GM19438 (cell line): ENCODE results near the gene BDH1.
"Not testable (repeated sequence)": the region's sequence is repeated elsewhere in the genome, so short reads cannot be mapped to it uniquely, and the experiment has no call there.

Experiments used
- ATAC-seq: cut with Tn5 transposase; IDR thresholded peaks from one replicate; pipeline ENCODE4 v1.9.1; 2021; ENCODE audit warnings: low read depth; ENCODE audit not compliant: unreplicated experiment

Gene BDH1

GRCh38 chr3:197493049-197493448 is 62.7 kb downstream of the BDH1 start:
- no peak for ATAC-seq

- ATAC-seq, result no peak
These were observed 63.7 kb downstream of the BDH1 start for GRCh38 chr3:197491923-197492664.

GRCh38 chr3:197491478-197491877 is 64.3 kb downstream of the BDH1 start:
- no peak for ATAC-seq

GRCh38 chr3:197490098-197491058 is 65.4 kb downstream of the BDH1 start:
- ATAC-seq, result no peak

GRCh38 chr3:197487911-197488391 is 67.8 kb downstream of the BDH1 start:
- ATAC-seq, result no peak

GRCh38 chr3:197486861-197487260 is 68.9 kb downstream of the BDH1 start:
- ATAC-seq, result no peak

- ATAC-seq, result no peak
These were observed 70.6 kb downstream of the BDH1 start for GRCh38 chr3:197485143-197485542.

- no peak for ATAC-seq
These were observed 71.4 kb downstream of the BDH1 start for GRCh38 chr3:197484204-197484901.

- ATAC-seq, result no peak
These were observed 73.8 kb downstream of the BDH1 start for GRCh38 chr3:197482001-197482400.

GRCh38 chr3:197480320-197480719 is 75.4 kb downstream of the BDH1 start:
- no peak for ATAC-seq

- no peak for ATAC-seq
These were observed 76.8 kb downstream of the BDH1 start for GRCh38 chr3:197478746-197479668.

GRCh38 chr3:197477816-197478215 is 78.0 kb downstream of the BDH1 start:
- not testable (repeated sequence) for ATAC-seq

GRCh38 chr3:197475997-197476525 is 79.7 kb downstream of the BDH1 start:
- no peak for ATAC-seq

GRCh38 chr3:197475514-197475913 is 80.3 kb downstream of the BDH1 start:
- ATAC-seq, result no peak

- ATAC-seq, result no peak
These were observed 83.6 kb downstream of the BDH1 start for GRCh38 chr3:197472151-197472550.

GRCh38 chr3:197471221-197472010 is 84.4 kb downstream of the BDH1 start:
- no peak for ATAC-seq

GRCh38 chr3:197468866-197469382 is 86.8 kb downstream of the BDH1 start:
- no peak for ATAC-seq

- ATAC-seq, result no peak
These were observed 87.6 kb downstream of the BDH1 start for GRCh38 chr3:197468167-197468566.
